ENCODE results near the gene CACNA2D1.

DNA sequence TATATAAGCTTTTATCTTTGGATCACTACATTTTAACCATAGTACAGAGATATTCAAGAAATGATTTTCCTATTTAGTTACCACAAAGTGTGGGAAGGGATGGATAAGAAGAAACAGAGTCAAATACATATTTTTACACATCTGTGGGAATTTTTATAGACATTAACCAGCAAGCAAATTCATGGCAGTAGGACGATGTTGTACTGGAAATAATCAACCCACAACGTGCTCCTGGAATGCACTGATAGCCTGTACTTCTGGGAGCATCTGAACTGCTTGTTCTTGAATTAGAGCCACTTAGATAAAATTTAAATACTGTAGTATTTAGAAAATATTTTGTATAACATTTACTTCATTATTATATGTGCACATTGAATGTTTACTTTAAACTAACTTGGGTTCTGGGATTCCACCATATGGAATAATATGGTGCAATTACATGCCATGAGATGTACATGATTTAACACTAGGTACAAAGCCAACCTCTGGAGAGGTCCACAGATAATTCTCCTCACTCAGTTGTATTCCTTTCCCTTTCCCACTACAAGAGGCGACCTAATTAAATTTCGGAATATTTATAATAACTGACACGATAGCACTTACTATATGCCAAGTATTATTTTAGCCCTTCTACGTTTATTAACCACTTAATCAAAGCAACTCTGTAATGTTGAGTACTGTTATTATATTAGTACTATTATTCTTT, 508.8 kb downstream of the CACNA2D1 start:
- no peak for TF ChIP-seq POLR2A (IDR thresholded peaks at IDR 0.05)
- TF ChIP-seq POLR2AphosphoS5 (IDR thresholded peaks at IDR 0.05): no peak
- no peak for TF ChIP-seq EP300 (IDR thresholded peaks at IDR 0.05)
